GM04503 (cell line): ENCODE measurements around the gene HS6ST2.

Experiments used
- DNase-seq: peaks from one replicate; pipeline ENCODE4 v3.0.0-alpha.2; 2012; ENCODE audit warnings: low read depth

The HS6ST2 gene

GRCh38 chrX:132673331-132673730 is 285.1 kb downstream of the HS6ST2 start:
- no peak for DNase-seq

- no peak for DNase-seq
Observed at GRCh38 chrX:132671229-132671641, 287.2 kb downstream of the HS6ST2 start.

- no peak for DNase-seq
Observed at GRCh38 chrX:132669142-132669541, 289.3 kb downstream of the HS6ST2 start.

GRCh38 chrX:132668178-132668577 is 290.3 kb downstream of the HS6ST2 start:
- no peak for DNase-seq

GRCh38 chrX:132665676-132666075 is 292.8 kb downstream of the HS6ST2 start:
- DNase-seq = no peak

GRCh38 chrX:132664273-132664672 is 294.2 kb downstream of the HS6ST2 start:
- DNase-seq = no peak

GRCh38 chrX:132662844-132663243 is 295.6 kb downstream of the HS6ST2 start:
- DNase-seq = no peak

GRCh38 chrX:132657876-132658275 is 300.6 kb downstream of the HS6ST2 start:
- no peak for DNase-seq

GRCh38 chrX:132652871-132653270 is 305.6 kb downstream of the HS6ST2 start:
- DNase-seq = no peak

GRCh38 chrX:132651421-132652086 is 306.9 kb downstream of the HS6ST2 start:
- DNase-seq = peak; percentile 61

- peak; percentile 53 for DNase-seq
Observed at GRCh38 chrX:132648895-132649294, 309.5 kb downstream of the HS6ST2 start.

GRCh38 chrX:132639446-132639845 is 319.0 kb downstream of the HS6ST2 start:
- no peak for DNase-seq

GRCh38 chrX:132638313-132638712 is 320.1 kb downstream of the HS6ST2 start:
- DNase-seq = no peak

GRCh38 chrX:132636080-132636479 is 322.3 kb downstream of the HS6ST2 start:
- DNase-seq = no peak

- no peak for DNase-seq
Observed at GRCh38 chrX:132634521-132634920, 323.9 kb downstream of the HS6ST2 start.

GRCh38 chrX:132631579-132632232 is 326.7 kb downstream of the HS6ST2 start:
- no peak for DNase-seq

GRCh38 chrX:132624466-132624865 is 334.0 kb downstream of the HS6ST2 start:
- no peak for DNase-seq

GRCh38 chrX:132623942-132624341 is 334.5 kb downstream of the HS6ST2 start:
- no peak for DNase-seq

- DNase-seq = no peak
Observed at GRCh38 chrX:132623300-132623699, 335.1 kb downstream of the HS6ST2 start.

GRCh38 chrX:132622130-132622529 is 336.3 kb downstream of the HS6ST2 start:
- no peak for DNase-seq

- DNase-seq = no peak
Observed at GRCh38 chrX:132618810-132619209, 339.6 kb downstream of the HS6ST2 start.

- no peak for DNase-seq
Observed at GRCh38 chrX:132615391-132616131, 342.9 kb downstream of the HS6ST2 start.

- no peak for DNase-seq
Observed at GRCh38 chrX:132614297-132614696, 344.1 kb downstream of the HS6ST2 start.
